ENCODE measurements around the gene KIAA2012. TPM values are rescaled to one million over a fixed set of nuclear protein-coding genes. Genes with fewer than 3 reads are reported as not detected.

The KIAA2012 gene
- total RNA-seq, 2 experiments from 2014 or later: not detected

GRCh38 chr2:202056611-202057010 lies 16.4 kb upstream of the KIAA2012 start:
- Histone ChIP-seq H3K9me2 (ENCODE audit: insufficient read depth, low read length) (no peaks in the 10 kb centered on the region), H3K9me3 (ENCODE audit: low read length) (no peaks in the 10 kb centered on the region), H3K4me2 (ENCODE audit: low read length) (no peak overlapping the region), H3K36me3 (ENCODE audit: insufficient read depth, low read length) (no peaks in the 10 kb centered on the region), H4K20me1 (ENCODE audit: insufficient read depth, low read length) (no peaks in the 10 kb centered on the region), H3K27ac (ENCODE audit: low read depth, low read length, poor library complexity, severe bottlenecking) (no peak overlapping the region), H3K79me2 (ENCODE audit: insufficient read depth, low read depth, low read length) (no peaks in the 10 kb centered on the region), H2AFZ (ENCODE audit: low read length) (no peak overlapping the region), H3K4me1 (ENCODE audit: insufficient read depth, low read length, poor library complexity, severe bottlenecking) (no peaks in the 10 kb centered on the region), H3K4me3 (ENCODE audit: low read depth, low read length, poor library complexity, severe bottlenecking) (no peak overlapping the region)
- POLR2A ChIA-PET: interaction anchor here (0.9 kb wide), 1 partner anchor 361 kb away, joined by 3 read pairs; no protein-coding TSS in a partner anchor
- CTCF ChIA-PET (ENCODE audit: unreplicated experiment): no interaction called here
- BruUV-seq (replicated peaks): no TSS peak
- peak; percentile 7 for DNase-seq (ENCODE audit: low spot score)
- TF ChIP-seq EZH2phosphoT487 (IDR thresholded peaks at IDR 0.05; ENCODE audit: borderline replicate concordance, low read depth, low read length) (no peak), CTCF (conservative IDR thresholded peaks at IDR 0.05; ENCODE audit: low read length) (peak; percentile 63)
- intact Hi-C loops (cut with micrococcal nuclease; ENCODE audit: unreplicated experiment): loop anchor here (2.0 to 10.0 kb wide), 2 partner anchors 92 to 196 kb away; no protein-coding TSS in a partner anchor

GRCh38 chr2:202060218-202060617 lies 12.8 kb upstream of the KIAA2012 start:
- H3K4me3 ChIP-seq (ENCODE audit: low read depth, low read length, poor library complexity, severe bottlenecking): no peak overlapping the region
- H3K9me2 ChIP-seq (ENCODE audit: insufficient read depth, low read length): no peaks in the 10 kb centered on the region
- POLR2A ChIA-PET: interaction anchor here (0.6 kb wide), 1 partner anchor 202 kb away, joined by 4 read pairs; no protein-coding TSS in a partner anchor
- H2AFZ ChIP-seq (ENCODE audit: low read length): no peak overlapping the region
- TF ChIP-seq CTCF (conservative IDR thresholded peaks at IDR 0.05; ENCODE audit: low read length): peak; percentile 72
- TF ChIP-seq EZH2phosphoT487 (IDR thresholded peaks at IDR 0.05; ENCODE audit: borderline replicate concordance, low read depth, low read length): no peak
- no peaks in the 10 kb centered on the region for H3K4me1 ChIP-seq (ENCODE audit: insufficient read depth, low read length, poor library complexity, severe bottlenecking)
- H3K4me2 ChIP-seq (ENCODE audit: low read length): no peak overlapping the region
- H3K9me3 ChIP-seq (ENCODE audit: low read length): no peaks in the 10 kb centered on the region
- no peaks in the 10 kb centered on the region for H4K20me1 ChIP-seq (ENCODE audit: insufficient read depth, low read length)
- intact Hi-C loops (cut with micrococcal nuclease; ENCODE audit: unreplicated experiment): no loop called here
- CTCF ChIA-PET (ENCODE audit: unreplicated experiment): no interaction called here
- BruUV-seq (replicated peaks): no TSS peak
- H3K36me3 ChIP-seq (ENCODE audit: insufficient read depth, low read length): no peaks in the 10 kb centered on the region
- H3K79me2 ChIP-seq (ENCODE audit: insufficient read depth, low read depth, low read length): no peaks in the 10 kb centered on the region
- no peak overlapping the region for H3K27ac ChIP-seq (ENCODE audit: low read depth, low read length, poor library complexity, severe bottlenecking)
- no peak for DNase-seq (ENCODE audit: low spot score)

GRCh38 chr2:202061695-202062094 lies 11.4 kb upstream of the KIAA2012 start:
- BruUV-seq (replicated peaks): no TSS peak
- Histone ChIP-seq H4K20me1 (ENCODE audit: insufficient read depth, low read length) (no peaks in the 10 kb centered on the region), H3K4me3 (ENCODE audit: low read depth, low read length, poor library complexity, severe bottlenecking) (no peak overlapping the region), H3K4me1 (ENCODE audit: insufficient read depth, low read length, poor library complexity, severe bottlenecking) (no peaks in the 10 kb centered on the region), H2AFZ (ENCODE audit: low read length) (no peak overlapping the region), H3K9me3 (ENCODE audit: low read length) (no peaks in the 10 kb centered on the region), H3K36me3 (ENCODE audit: insufficient read depth, low read length) (no peaks in the 10 kb centered on the region), H3K4me2 (ENCODE audit: low read length) (no peak overlapping the region), H3K79me2 (ENCODE audit: insufficient read depth, low read depth, low read length) (no peaks in the 10 kb centered on the region), H3K9me2 (ENCODE audit: insufficient read depth, low read length) (no peaks in the 10 kb centered on the region), H3K27ac (ENCODE audit: low read depth, low read length, poor library complexity, severe bottlenecking) (no peak overlapping the region)
- intact Hi-C loops (cut with micrococcal nuclease; ENCODE audit: unreplicated experiment): no loop called here
- ChIA-PET POLR2A (no interaction called here), CTCF (ENCODE audit: unreplicated experiment) (no interaction called here)
- TF ChIP-seq CTCF (conservative IDR thresholded peaks at IDR 0.05; ENCODE audit: low read length) (no peak), EZH2phosphoT487 (IDR thresholded peaks at IDR 0.05; ENCODE audit: borderline replicate concordance, low read depth, low read length) (no peak)
- no peak for DNase-seq (ENCODE audit: low spot score)
